NCI-H146 (cell line): ENCODE results near the gene CAPN13.

ENCODE experiments used
- DNase-seq: peaks from one replicate; lab custom pipeline; 2025; lab: John Stamatoyannopoulos, UW

The CAPN13 gene

GRCh38 chr2:30786923-30787685, 20.1 kb downstream of the CAPN13 start:
- no peak for DNase-seq

- no peak for DNase-seq
Observed at GRCh38 chr2:30784682-30785081, 22.6 kb downstream of the CAPN13 start.

- DNase-seq: no peak
Observed at GRCh38 chr2:30781961-30782533, 25.2 kb downstream of the CAPN13 start.

GRCh38 chr2:30781451-30781850, 25.8 kb downstream of the CAPN13 start:
- no peak for DNase-seq

- DNase-seq: no peak
Observed at GRCh38 chr2:30780776-30781330, 26.4 kb downstream of the CAPN13 start.

- no peak for DNase-seq
Observed at GRCh38 chr2:30778611-30779010, 28.6 kb downstream of the CAPN13 start.

GRCh38 chr2:30777661-30778505, 29.4 kb downstream of the CAPN13 start:
- DNase-seq: no peak

GRCh38 chr2:30776831-30777635, 30.2 kb downstream of the CAPN13 start:
- DNase-seq: no peak

- no peak for DNase-seq
Observed at GRCh38 chr2:30775833-30776232, 31.4 kb downstream of the CAPN13 start.

- DNase-seq: no peak
Observed at GRCh38 chr2:30772021-30772705, 35.1 kb downstream of the CAPN13 start.

- DNase-seq: no peak
Observed at GRCh38 chr2:30770816-30771576, 36.2 kb downstream of the CAPN13 start.

GRCh38 chr2:30769891-30770462, 37.3 kb downstream of the CAPN13 start:
- no peak for DNase-seq

- no peak for DNase-seq
Observed at GRCh38 chr2:30769481-30769780, 37.8 kb downstream of the CAPN13 start.

GRCh38 chr2:30768708-30769480, 38.4 kb downstream of the CAPN13 start:
- DNase-seq: no peak

GRCh38 chr2:30768036-30768686, 39.1 kb downstream of the CAPN13 start:
- DNase-seq: no peak

GRCh38 chr2:30766666-30767065, 40.6 kb downstream of the CAPN13 start:
- DNase-seq: no peak

GRCh38 chr2:30765876-30766470, 41.3 kb downstream of the CAPN13 start:
- no peak for DNase-seq

GRCh38 chr2:30765191-30765590, 42.1 kb downstream of the CAPN13 start:
- no peak for DNase-seq
